GM13976 (cell line): Measurements from ENCODE around the gene MEIS2.

Source experiments
- DNase-seq: peaks from one replicate; pipeline ENCODE4 v3.0.0; 2012; ENCODE audit warnings: low spot score
- CTCF ChIP-seq: IDR thresholded peaks from 2 replicates; pipeline ENCODE4 v1.5.1; 2012; ENCODE audit warnings: borderline replicate concordance, mild to moderate bottlenecking; ENCODE audit not compliant: insufficient read depth; ENCODE audit errors: extremely low read depth, missing control alignments, control extremely low read depth
- in situ Hi-C: fragments of 300-500 bp; cut with MboI; formaldehyde crosslinking; loops from one replicate; pipeline ENCODE4 v1.12.0; 2022; ENCODE audit warnings: low sequenced_read_pairs, mixed read lengths, inconsistent platforms; ENCODE audit not compliant: unreplicated experiment

Gene MEIS2

GRCh38 chr15:37040072-37040742, 60.1 kb downstream of the MEIS2 start:
- DNase-seq = no peak
- in situ Hi-C loops = no loop called here
- TF ChIP-seq CTCF = no peak

GRCh38 chr15:37038716-37039106, 61.6 kb downstream of the MEIS2 start:
- no peak for DNase-seq
- in situ Hi-C loops = no loop called here
- TF ChIP-seq CTCF = no peak

GRCh38 chr15:37037850-37038715, 62.3 kb downstream of the MEIS2 start:
- in situ Hi-C loops = no loop called here
- DNase-seq = no peak
- TF ChIP-seq CTCF = no peak

GRCh38 chr15:37037071-37037655, 63.2 kb downstream of the MEIS2 start:
- TF ChIP-seq CTCF = no peak
- DNase-seq = no peak
- in situ Hi-C loops = no loop called here

DNA sequence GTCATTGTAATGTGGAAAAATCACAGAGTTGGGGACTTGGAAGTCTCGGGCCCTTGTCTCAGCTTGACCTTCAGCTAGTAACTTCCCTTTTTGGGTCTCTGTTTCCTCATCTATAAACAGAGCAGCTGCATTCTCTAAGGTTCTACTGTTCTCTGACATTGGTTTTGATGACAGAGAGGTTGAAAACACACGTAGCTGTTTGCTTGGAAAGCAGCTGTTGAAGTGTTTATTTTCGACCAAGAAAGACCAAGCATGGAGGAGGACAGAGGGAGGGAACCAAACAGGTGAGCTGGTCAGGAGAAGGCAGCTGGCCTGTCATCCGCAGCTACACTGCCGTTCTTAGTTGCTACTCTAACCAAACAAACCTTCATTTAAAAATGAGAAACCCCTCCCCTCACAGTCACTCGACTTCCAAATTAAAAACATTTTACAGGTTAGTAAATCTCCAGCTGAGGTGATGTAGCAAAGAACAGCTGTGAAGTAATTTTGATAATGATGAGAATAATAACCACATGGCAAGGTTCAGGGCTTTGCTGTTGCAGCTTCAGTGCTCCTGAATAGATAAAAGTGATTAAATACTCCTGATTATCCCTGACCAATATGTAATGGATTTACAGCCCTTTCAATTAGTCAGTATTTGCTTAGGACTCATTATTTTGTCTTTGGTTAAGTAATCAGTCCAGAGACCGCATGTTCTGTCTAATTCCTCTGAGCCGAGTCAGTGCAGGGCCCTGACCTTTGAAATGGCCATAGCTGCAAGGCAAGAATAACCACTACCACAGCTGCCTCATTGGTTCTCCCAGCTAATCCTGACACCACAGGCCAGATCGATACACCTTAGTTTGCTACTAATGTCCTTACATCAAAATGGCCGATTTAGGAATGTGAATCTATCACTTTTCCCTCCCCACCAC, 65.3 kb downstream of the MEIS2 start:
- in situ Hi-C loops = no loop called here
- no peak for DNase-seq
- no peak for TF ChIP-seq CTCF

- no peak for TF ChIP-seq CTCF
- in situ Hi-C loops = no loop called here
- no peak for DNase-seq
Observed at GRCh38 chr15:37034392-37034791, 66.0 kb downstream of the MEIS2 start.
